ENCODE measurements around the gene RHOD. TPM values are rescaled to one million over a fixed set of nuclear protein-coding genes. Genes with fewer than 3 reads are reported as not detected.

RHOD gene
- total RNA-seq, 4 donors from 2014 or later = 6.9 to 29.9 (median 22.6) TPM

- ATAC-seq (ENCODE audit: low FRiP score) = no peak
- no peak for TF ChIP-seq CTCF (IDR thresholded peaks at IDR 0.05)
- DNase-seq (ENCODE audit: low spot score) = no peak
Measured at GRCh38 chr11:67072295-67072694, 15.6 kb downstream of the RHOD start.

GRCh38 chr11:67073908-67074307 is 17.3 kb downstream of the RHOD start:
- no peak for TF ChIP-seq CTCF (IDR thresholded peaks at IDR 0.05)
- DNase-seq (ENCODE audit: low spot score) = no peak
- no peak for ATAC-seq (ENCODE audit: low FRiP score)

- TF ChIP-seq CTCF (IDR thresholded peaks at IDR 0.05) = no peak
- ATAC-seq (ENCODE audit: low FRiP score) (no peak), DNase-seq (ENCODE audit: low spot score) (no peak)
Measured at GRCh38 chr11:67076202-67076601, 19.6 kb downstream of the RHOD start.

GRCh38 chr11:67079065-67079705 is 22.5 kb downstream of the RHOD start:
- DNase-seq (ENCODE audit: low spot score) = no peak
- no peak for ATAC-seq (ENCODE audit: low FRiP score)
- no peak for TF ChIP-seq CTCF (IDR thresholded peaks at IDR 0.05)

GRCh38 chr11:67082071-67082791 is 25.6 kb downstream of the RHOD start:
- no peak for TF ChIP-seq CTCF (IDR thresholded peaks at IDR 0.05)
- DNase-seq (ENCODE audit: low spot score) (no peak), ATAC-seq (ENCODE audit: low FRiP score) (no peak)

GRCh38 chr11:67083786-67084366 is 27.2 kb downstream of the RHOD start:
- TF ChIP-seq CTCF (IDR thresholded peaks at IDR 0.05) = no peak
- ATAC-seq (ENCODE audit: low FRiP score) = no peak
- no peak for DNase-seq (ENCODE audit: low spot score)
